ENCODE data around the gene ARID5A. TPM values are rescaled to one million over a fixed set of nuclear protein-coding genes. Genes with fewer than 3 reads are reported as not detected.

The ARID5A gene
- total and polyA plus RNA-seq, 2 of the 13 experiments (the other 11 are each of a cell fraction or from before 2014, with no cell fraction given), result 6.0 to 9.5 TPM

- DNase-seq (ENCODE audit: low spot score), result peak; percentile 75
- Histone ChIP-seq H3K4me2 (ENCODE audit: low read depth, low read length) (peak within 1 kb of the TSS; percentile 77), H3K4me3 (replicated peaks in 1 of 3; ENCODE audit: insufficient read depth in 1 of 3, low read depth in 2 of 3, low read length in 3 of 3) (peak within 1 kb of the TSS in 2 of 3 experiments; percentile 2 to 47; a peak in 4 of 6 replicates), H3K9me3 (ENCODE audit: low read length) (no peaks in the 10 kb centered on the region), H3K27ac (ENCODE audit: extremely low read length, insufficient read depth, low read length) (no peak within 1 kb of the TSS), H4K20me1 (ENCODE audit: insufficient read depth, low read length) (no peaks in the 10 kb centered on the region), H2AFZ (ENCODE audit: low read length) (no peak within 1 kb of the TSS), H3K36me3 (replicated peaks in 1 of 2; ENCODE audit: control insufficient read depth in 1 of 2, insufficient read depth in 2 of 2, low read length in 2 of 2) (no peaks in the 10 kb centered on the region), H3K27me3 (ENCODE audit: control insufficient read depth in 1 of 2, insufficient read depth in 2 of 2, low read length in 2 of 2) (peaks cover 0 to 11% of the 10 kb centered on the region in 2 experiments; a peak in 2 of 5 replicates), H3K4me1 (ENCODE audit: insufficient read depth, low read length) (peaks cover 82% of the 10 kb centered on the region), H3K79me2 (ENCODE audit: insufficient read depth, low read length) (no peaks in the 10 kb centered on the region), H3K9ac (ENCODE audit: insufficient read depth, low read depth, low read length) (peak within 1 kb of the TSS; percentile 7; the same call in 1 of the 2 replicates)
- ChIA-PET CTCF (ENCODE audit: low intra/inter-chr PET ratio, low total read pairs) (interaction anchor here (1.1 kb wide), 1 partner anchor 96 kb away, joined by 3 read pairs; no protein-coding TSS in a partner anchor), POLR2A (interaction anchor here (1.2 to 1.9 kb wide), 3 partner anchors 94 to 98 kb away, joined by 3 to 4 read pairs (median 4); no protein-coding TSS in a partner anchor)
- intact Hi-C loops (cut with micrococcal nuclease; ENCODE audit: unreplicated experiment) (loop anchor here (5.0 kb wide), 1 partner anchor 253 kb away; no protein-coding TSS in a partner anchor), in situ Hi-C loops (cut with HindIII; ENCODE audit: extremely low pct_ligation_motif_present, low pct_unique_long_range_greater_than_20kb) (loop anchor here (5.0 to 25.0 kb wide), 2 partner anchors 98 to 368 kb away; partner anchors contain the start of genes ASTL and DUSP2)
- ATAC-seq, result peak; percentile 45
- 2% methylated on average over 9 of the region's 9 CpGs for WGBS (ENCODE audit: low lambda C conversion rate)
- BruUV-seq (replicated peaks), result TSS peak; percentile 58
- FAIRE-seq, result peak; percentile 81
- no peak for TF ChIP-seq KMT2B (CRISPR knock-in tag; IDR thresholded peaks at IDR 0.05)
- TF ChIP-seq ZNF770 (CRISPR knock-in tag; IDR thresholded peaks at IDR 0.05), result no peak; the same call in 1 of the 2 replicates
- TF ChIP-seq ZNF678 (CRISPR knock-in tag; IDR thresholded peaks at IDR 0.05), result no peak
- TF ChIP-seq HNF1A (IDR thresholded peaks at IDR 0.05; ENCODE audit: low read depth), result peak; percentile 83
- TF ChIP-seq HNF1A (CRISPR knock-in tag; IDR thresholded peaks at IDR 0.05; ENCODE audit: borderline replicate concordance), result peak; percentile 84; the same call in 1 of the 2 replicates
- TF ChIP-seq HOXD1 (CRISPR knock-in tag; IDR thresholded peaks at IDR 0.05), result no peak
- TF ChIP-seq PITX1 (CRISPR knock-in tag; IDR thresholded peaks at IDR 0.05), result peak; percentile 28; the same call in 1 of the 2 replicates
- TF ChIP-seq ZNF317 (CRISPR knock-in tag; IDR thresholded peaks at IDR 0.05), result 0 out of 2 replicates have a peak, but pooled peaks have one; percentile 41
- TF ChIP-seq, protein P1, sequence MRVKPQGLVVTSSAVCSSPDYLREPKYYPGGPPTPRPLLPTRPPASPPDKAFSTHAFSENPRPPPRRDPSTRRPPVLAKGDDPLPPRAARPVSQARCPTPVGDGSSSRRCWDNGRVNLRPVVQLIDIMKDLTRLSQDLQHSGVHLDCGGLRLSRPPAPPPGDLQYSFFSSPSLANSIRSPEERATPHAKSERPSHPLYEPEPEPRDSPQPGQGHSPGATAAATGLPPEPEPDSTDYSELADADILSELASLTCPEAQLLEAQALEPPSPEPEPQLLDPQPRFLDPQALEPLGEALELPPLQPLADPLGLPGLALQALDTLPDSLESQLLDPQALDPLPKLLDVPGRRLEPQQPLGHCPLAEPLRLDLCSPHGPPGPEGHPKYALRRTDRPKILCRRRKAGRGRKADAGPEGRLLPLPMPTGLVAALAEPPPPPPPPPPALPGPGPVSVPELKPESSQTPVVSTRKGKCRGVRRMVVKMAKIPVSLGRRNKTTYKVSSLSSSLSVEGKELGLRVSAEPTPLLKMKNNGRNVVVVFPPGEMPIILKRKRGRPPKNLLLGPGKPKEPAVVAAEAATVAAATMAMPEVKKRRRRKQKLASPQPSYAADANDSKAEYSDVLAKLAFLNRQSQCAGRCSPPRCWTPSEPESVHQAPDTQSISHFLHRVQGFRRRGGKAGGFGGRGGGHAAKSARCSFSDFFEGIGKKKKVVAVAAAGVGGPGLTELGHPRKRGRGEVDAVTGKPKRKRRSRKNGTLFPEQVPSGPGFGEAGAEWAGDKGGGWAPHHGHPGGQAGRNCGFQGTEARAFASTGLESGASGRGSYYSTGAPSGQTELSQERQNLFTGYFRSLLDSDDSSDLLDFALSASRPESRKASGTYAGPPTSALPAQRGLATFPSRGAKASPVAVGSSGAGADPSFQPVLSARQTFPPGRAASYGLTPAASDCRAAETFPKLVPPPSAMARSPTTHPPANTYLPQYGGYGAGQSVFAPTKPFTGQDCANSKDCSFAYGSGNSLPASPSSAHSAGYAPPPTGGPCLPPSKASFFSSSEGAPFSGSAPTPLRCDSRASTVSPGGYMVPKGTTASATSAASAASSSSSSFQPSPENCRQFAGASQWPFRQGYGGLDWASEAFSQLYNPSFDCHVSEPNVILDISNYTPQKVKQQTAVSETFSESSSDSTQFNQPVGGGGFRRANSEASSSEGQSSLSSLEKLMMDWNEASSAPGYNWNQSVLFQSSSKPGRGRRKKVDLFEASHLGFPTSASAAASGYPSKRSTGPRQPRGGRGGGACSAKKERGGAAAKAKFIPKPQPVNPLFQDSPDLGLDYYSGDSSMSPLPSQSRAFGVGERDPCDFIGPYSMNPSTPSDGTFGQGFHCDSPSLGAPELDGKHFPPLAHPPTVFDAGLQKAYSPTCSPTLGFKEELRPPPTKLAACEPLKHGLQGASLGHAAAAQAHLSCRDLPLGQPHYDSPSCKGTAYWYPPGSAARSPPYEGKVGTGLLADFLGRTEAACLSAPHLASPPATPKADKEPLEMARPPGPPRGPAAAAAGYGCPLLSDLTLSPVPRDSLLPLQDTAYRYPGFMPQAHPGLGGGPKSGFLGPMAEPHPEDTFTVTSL (CRISPR knock-in tag; IDR thresholded peaks at IDR 0.05; ENCODE audit: borderline replicate concordance), result no peak
- TF ChIP-seq ZNF335 (CRISPR knock-in tag; IDR thresholded peaks at IDR 0.05), result no peak
- TF ChIP-seq ZNF737 (CRISPR knock-in tag; IDR thresholded peaks at IDR 0.05; ENCODE audit: borderline replicate concordance), result no peak
Measured at GRCh38 chr2:96505231-96505889, 31.2 kb upstream of the ARID5A start, which contains the start of gene NEURL3. NEURL3 (minus strand) TSS chr2:96505357; CDS start chr2:96505286, 71 bp downstream.
